ENCODE results near the gene KIF5B. TPM values are rescaled to one million over a fixed set of nuclear protein-coding genes. Genes with fewer than 3 reads are reported as not detected.

The KIF5B gene
- total RNA-seq, 1 experiment from 2014 or later = 70.5 TPM

GRCh38 chr10:31999070-31999660 is 57.1 kb downstream of the KIF5B start:
- Histone ChIP-seq H4K20me1 (ENCODE audit: control insufficient read depth, insufficient read depth, insufficient read length) (no peaks in the 10 kb centered on the region), H3K23ac (ENCODE audit: insufficient read length, low read depth, low read length) (no peak overlapping the region), H3K4me2 (ENCODE audit: insufficient read depth, insufficient read length, low read length) (no peak overlapping the region), H3K27ac (ENCODE audit: insufficient read length, low read depth, low read length) (no peak overlapping the region), H4K5ac (ENCODE audit: insufficient read length, low read depth, low read length) (no peak overlapping the region), H3K14ac (ENCODE audit: insufficient read depth, low read length) (no peak overlapping the region), H3K9me3 (ENCODE audit: control insufficient read depth, low read depth, low read length) (no peaks in the 10 kb centered on the region), H3K56ac (ENCODE audit: insufficient read length, low read depth, low read length) (no peak overlapping the region), H4K91ac (ENCODE audit: insufficient read length, low read depth, low read length) (no peak overlapping the region), H4K8ac (replicated peaks; ENCODE audit: insufficient read length, low read depth, low read length) (no peak overlapping the region), H3T11ph (ENCODE audit: low read length) (no peak overlapping the region), H3K79me1 (ENCODE audit: insufficient read depth, low read depth, low read length, poor library complexity, severe bottlenecking) (no peaks in the 10 kb centered on the region), H2AK5ac (ENCODE audit: insufficient read length, low read length) (no peak overlapping the region), H3K9ac (ENCODE audit: extremely low read depth, insufficient read length, low read length) (no peak overlapping the region), H2BK120ac (ENCODE audit: low read depth, low read length, poor library complexity, severe bottlenecking) (no peak overlapping the region), H3K79me2 (ENCODE audit: insufficient read depth, low read length) (no peaks in the 10 kb centered on the region), H2BK5ac (ENCODE audit: insufficient read length, low read length) (no peak overlapping the region), H3K4ac (ENCODE audit: low read depth, low read length) (no peak overlapping the region), H3K27me3 (ENCODE audit: insufficient read depth, low read length) (no peaks in the 10 kb centered on the region), H2AFZ (ENCODE audit: low read length) (no peak overlapping the region), H2BK12ac (ENCODE audit: insufficient read length, low read depth, low read length) (no peak overlapping the region), H3K23me2 (ENCODE audit: insufficient read length, low read depth, low read length, poor library complexity, severe bottlenecking) (no peaks in the 10 kb centered on the region), H2BK15ac (ENCODE audit: low read depth, low read length) (no peak overlapping the region), H2BK20ac (ENCODE audit: low read depth, low read length, poor library complexity, severe bottlenecking) (no peak overlapping the region), H3K4me1 (ENCODE audit: insufficient read depth, low read length) (peaks cover 5% of the 10 kb centered on the region; the same call in 1 of the 2 replicates), H3K18ac (ENCODE audit: insufficient read length, low read depth, low read length) (no peak overlapping the region)
- H3K27me3 Mint-ChIP-seq (ENCODE audit: low read depth) = no peaks in the 10 kb centered on the region
- no peak overlapping the region for H3K4me3 Mint-ChIP-seq
- H3K36me3 Mint-ChIP-seq (ENCODE audit: insufficient read depth in 1 of 3, low read depth in 3 of 3) = no peaks in the 10 kb centered on the region
- no peaks in the 10 kb centered on the region for H3K9me3 Mint-ChIP-seq
- peaks cover 34 to 38% of the 10 kb centered on the region in 2 experiments for H3K4me1 Mint-ChIP-seq
- H3K27ac Mint-ChIP-seq = peak overlapping the region in 1 of 3 experiments; percentile 38; a peak in 3 of 7 replicates
- no peak for DNase-seq
- no CpG with 5 or more reads among the region's 3 CpGs for WGBS (ENCODE audit: extremely low coverage, insufficient read length, low lambda C conversion rate)
- no peak for TF ChIP-seq CTCF (conservative IDR thresholded peaks at IDR 0.05)

Measured in H9 (cell line).